T-helper 2 cell treated with Interferon-gamma antibody and Interleukin-4, amounts not matched to agents 5 μg/mL and 100 μg/mL, for 36 hours (primary cell): Measurements from ENCODE around the gene OTX1.

Source experiments
- DNase-seq: peaks from one replicate; pipeline ENCODE4 v3.0.0; 2021; ENCODE audit warnings: low spot score
- H3K27ac Mint-ChIP-seq: one replicate; pipeline ENCODE4 v1.8.0; 2021; ENCODE audit warnings: mild to moderate bottlenecking, mixed read lengths
- H3K27me3 Mint-ChIP-seq: one replicate; pipeline ENCODE4 v1.8.0; 2021; ENCODE audit warnings: low read depth, mixed read lengths
- H3K36me3 Mint-ChIP-seq: one replicate; pipeline ENCODE4 v1.8.0; 2021; ENCODE audit warnings: low read depth, mixed read lengths
- H3K4me1 Mint-ChIP-seq: one replicate; pipeline ENCODE4 v1.8.0; 2021; ENCODE audit warnings: low read depth, mixed read lengths
- H3K4me3 Mint-ChIP-seq: one replicate; pipeline ENCODE4 v1.8.0; 2022; ENCODE audit warnings: mild to moderate bottlenecking, moderate library complexity, mixed read lengths
- H3K9me3 Mint-ChIP-seq: one replicate; pipeline ENCODE4 v1.8.0; 2021; ENCODE audit warnings: mixed read lengths

OTX1 gene

GRCh38 chr2:63051042-63051794 lies 588 bp downstream of the OTX1 start:
- no peaks in the 10 kb centered on the region for H3K9me3 Mint-ChIP-seq
- no peak overlapping the region for H3K27ac Mint-ChIP-seq
- no peak for DNase-seq
- H3K4me1 Mint-ChIP-seq, result peaks cover 37% of the 10 kb centered on the region
- H3K27me3 Mint-ChIP-seq, result peaks cover 83% of the 10 kb centered on the region
- H3K36me3 Mint-ChIP-seq, result no peaks in the 10 kb centered on the region
- H3K4me3 Mint-ChIP-seq, result peak overlapping the region; percentile 80

- DNase-seq, result no peak
- peaks cover 37% of the 10 kb centered on the region for H3K4me1 Mint-ChIP-seq
- no peak overlapping the region for H3K4me3 Mint-ChIP-seq
- H3K36me3 Mint-ChIP-seq, result no peaks in the 10 kb centered on the region
- H3K27ac Mint-ChIP-seq, result no peak overlapping the region
- no peaks in the 10 kb centered on the region for H3K9me3 Mint-ChIP-seq
- H3K27me3 Mint-ChIP-seq, result peaks cover 83% of the 10 kb centered on the region
These were observed 1.2 kb downstream of the OTX1 start for GRCh38 chr2:63051795-63052333.

GRCh38 chr2:63052411-63053080 lies 1.9 kb downstream of the OTX1 start:
- Mint-ChIP-seq H3K4me1 (peaks cover 40% of the 10 kb centered on the region), H3K36me3 (no peaks in the 10 kb centered on the region), H3K27me3 (peaks cover 84% of the 10 kb centered on the region), H3K4me3 (no peak overlapping the region), H3K27ac (no peak overlapping the region), H3K9me3 (no peaks in the 10 kb centered on the region)
- no peak for DNase-seq

- H3K4me3 Mint-ChIP-seq, result no peak overlapping the region
- H3K4me1 Mint-ChIP-seq, result peaks cover 45% of the 10 kb centered on the region
- H3K27me3 Mint-ChIP-seq, result peaks cover 87% of the 10 kb centered on the region
- DNase-seq, result no peak
- no peaks in the 10 kb centered on the region for H3K9me3 Mint-ChIP-seq
- no peaks in the 10 kb centered on the region for H3K36me3 Mint-ChIP-seq
- peak overlapping the region; percentile 41 for H3K27ac Mint-ChIP-seq
These were observed 2.7 kb downstream of the OTX1 start for GRCh38 chr2:63053081-63053888.

DNA sequence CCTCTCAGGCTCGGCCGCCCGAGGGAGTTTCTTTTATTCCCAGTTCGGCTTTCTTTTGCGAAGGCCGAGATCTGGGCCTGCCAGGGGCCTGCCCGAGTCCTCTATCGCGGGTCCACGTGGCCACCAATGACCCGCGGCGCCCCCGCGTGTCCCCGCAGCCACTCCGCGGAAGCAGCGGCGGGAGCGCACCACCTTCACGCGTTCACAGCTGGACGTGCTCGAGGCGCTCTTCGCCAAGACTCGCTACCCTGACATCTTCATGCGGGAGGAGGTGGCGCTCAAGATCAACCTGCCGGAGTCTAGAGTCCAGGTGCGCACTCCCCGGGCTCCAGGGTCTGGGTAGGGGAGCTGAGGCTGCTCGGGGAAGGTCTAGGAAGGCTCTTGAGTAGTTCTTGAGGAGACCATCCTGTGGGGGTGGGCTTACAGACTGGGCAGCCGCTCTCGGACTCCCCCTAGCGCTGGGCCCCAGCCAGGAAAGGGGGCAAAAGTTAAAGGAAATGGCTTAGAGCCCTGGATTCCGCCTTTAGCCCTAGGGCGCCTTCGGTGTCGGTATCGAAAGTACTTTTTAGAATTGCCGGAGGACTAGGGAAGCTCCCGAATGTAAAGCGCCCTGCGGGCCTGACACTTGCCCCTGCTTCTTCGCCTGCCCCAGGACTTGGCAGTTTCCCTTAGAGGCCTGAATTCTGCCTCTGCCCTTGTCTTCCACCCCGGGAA lies 3.4 kb downstream of the OTX1 start:
- no peak for DNase-seq
- Mint-ChIP-seq H3K36me3 (no peaks in the 10 kb centered on the region), H3K4me1 (peaks cover 47% of the 10 kb centered on the region), H3K27me3 (peaks cover 84% of the 10 kb centered on the region), H3K4me3 (peak overlapping the region; percentile 51), H3K9me3 (no peaks in the 10 kb centered on the region), H3K27ac (no peak overlapping the region)

DNA sequence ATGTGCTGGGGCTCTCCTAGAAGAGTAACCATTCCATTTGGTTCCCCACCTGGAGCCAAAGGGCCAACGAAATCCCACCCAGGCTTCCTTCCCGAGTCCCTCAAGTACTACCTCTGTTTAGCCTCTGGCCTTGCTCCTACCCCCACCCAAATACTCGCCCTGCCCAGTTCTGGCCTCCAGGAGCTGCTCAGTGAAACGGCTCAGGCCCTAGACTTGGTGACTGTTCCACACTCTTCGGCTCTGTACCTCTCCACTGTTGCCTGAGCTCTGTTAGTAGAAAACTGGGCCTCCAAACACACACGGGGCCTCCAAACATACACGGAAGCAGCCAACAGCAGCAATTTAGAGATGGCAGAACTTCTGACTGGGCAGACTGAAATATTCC lies 4.2 kb downstream of the OTX1 start:
- Mint-ChIP-seq H3K27me3 (peaks cover 81% of the 10 kb centered on the region), H3K9me3 (no peaks in the 10 kb centered on the region), H3K36me3 (no peaks in the 10 kb centered on the region), H3K27ac (no peak overlapping the region), H3K4me3 (peak overlapping the region; percentile 51), H3K4me1 (peaks cover 43% of the 10 kb centered on the region)
- no peak for DNase-seq

- Mint-ChIP-seq H3K27me3 (peaks cover 85% of the 10 kb centered on the region), H3K4me1 (peaks cover 46% of the 10 kb centered on the region), H3K27ac (no peak overlapping the region), H3K4me3 (peak overlapping the region; percentile 43), H3K9me3 (no peaks in the 10 kb centered on the region), H3K36me3 (peaks cover 4% of the 10 kb centered on the region)
- DNase-seq, result no peak
These were observed 4.8 kb downstream of the OTX1 start for GRCh38 chr2:63055226-63056106.

DNA sequence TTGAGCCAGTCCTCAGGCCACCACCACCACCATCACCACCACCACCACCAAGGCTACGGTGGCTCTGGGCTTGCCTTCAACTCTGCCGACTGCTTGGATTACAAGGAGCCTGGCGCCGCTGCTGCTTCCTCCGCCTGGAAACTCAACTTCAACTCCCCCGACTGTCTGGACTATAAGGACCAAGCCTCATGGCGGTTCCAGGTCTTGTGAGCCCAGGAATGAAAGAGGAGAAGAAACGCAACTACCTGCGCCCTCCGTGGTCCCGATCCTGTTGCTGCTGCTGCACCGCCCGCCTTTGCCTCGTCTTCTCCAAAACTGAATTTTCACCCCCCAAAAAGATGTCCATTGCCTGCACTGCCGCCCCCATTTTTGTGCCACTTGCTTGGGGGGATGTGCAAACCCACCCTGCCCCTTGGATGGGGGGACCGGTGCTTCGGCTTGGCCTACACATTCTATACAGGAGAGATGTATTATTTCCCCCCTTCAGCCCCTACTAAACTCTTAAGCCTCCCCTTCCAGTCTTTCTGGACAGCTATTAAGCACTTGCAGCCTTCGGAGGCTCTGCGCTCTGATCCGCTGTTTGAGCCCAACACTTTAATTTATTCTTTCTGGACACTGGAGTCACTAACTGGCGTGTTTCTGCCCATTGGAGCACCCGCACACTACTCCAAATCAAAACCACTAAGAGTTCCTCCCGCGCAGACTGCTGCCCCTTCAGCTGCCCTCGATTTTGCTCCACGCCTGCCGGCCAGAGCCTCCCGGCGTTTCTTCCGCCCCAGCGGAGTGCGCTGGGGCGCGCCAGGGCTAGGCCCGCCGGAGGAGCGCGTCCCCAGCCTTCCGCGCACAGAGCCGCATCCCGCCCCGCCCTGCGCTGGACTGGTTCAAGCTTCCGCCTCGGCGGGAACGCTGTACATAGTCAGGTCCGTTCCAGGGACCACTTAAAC lies 5.7 kb downstream of the OTX1 start:
- Mint-ChIP-seq H3K9me3 (no peaks in the 10 kb centered on the region), H3K27me3 (peaks cover 86% of the 10 kb centered on the region), H3K4me3 (peak overlapping the region; percentile 43), H3K36me3 (peaks cover 4% of the 10 kb centered on the region), H3K4me1 (peaks cover 41% of the 10 kb centered on the region), H3K27ac (peak overlapping the region; percentile 22)
- no peak for DNase-seq

DNA sequence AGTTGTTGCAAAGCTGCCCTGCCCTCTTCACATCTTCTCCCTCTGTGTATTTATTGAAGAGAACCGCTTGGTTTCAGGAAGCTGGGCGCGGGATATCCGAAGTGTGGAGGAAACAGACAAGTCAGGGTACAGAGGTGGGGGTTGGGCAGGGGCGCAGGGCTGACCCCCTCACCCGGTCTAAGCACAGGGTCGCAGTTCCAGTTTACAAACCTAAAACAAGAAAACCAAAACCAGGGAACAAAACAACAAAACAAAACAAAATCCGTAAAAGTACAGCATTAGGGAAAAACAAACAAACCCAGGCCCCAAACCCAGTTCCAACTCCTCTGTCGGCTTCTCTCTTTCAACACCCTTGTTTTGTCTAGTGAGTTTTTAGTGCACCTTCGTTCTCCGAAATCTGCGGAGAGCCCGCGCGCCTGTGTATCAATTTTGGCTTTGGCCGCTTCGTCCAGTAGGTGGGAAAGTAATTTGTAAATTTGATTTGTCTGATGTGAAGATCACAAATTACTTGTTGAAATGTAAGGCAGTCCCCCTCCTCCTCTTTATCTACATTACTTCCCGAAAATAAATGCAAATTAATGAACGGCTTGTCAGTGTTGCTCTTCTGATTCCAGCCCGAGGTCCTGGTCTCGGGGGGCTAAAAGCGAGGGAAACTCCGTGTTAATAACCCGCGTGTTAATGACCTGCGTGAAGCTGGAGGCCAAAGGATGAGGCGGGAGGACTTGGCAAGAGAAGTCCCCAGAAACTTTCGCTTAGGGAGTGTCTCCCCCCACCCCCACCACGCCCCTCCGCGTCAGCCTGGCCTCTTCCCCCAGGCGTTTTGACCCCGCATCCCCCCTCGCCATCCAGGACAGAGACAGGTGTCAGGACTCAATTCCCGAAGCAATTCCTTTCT lies 6.9 kb downstream of the OTX1 start:
- Mint-ChIP-seq H3K36me3 (peaks cover 4% of the 10 kb centered on the region), H3K27me3 (peaks cover 88% of the 10 kb centered on the region), H3K9me3 (no peaks in the 10 kb centered on the region), H3K27ac (peak overlapping the region; percentile 3), H3K4me3 (peak overlapping the region; percentile 19), H3K4me1 (peaks cover 41% of the 10 kb centered on the region)
- DNase-seq, result no peak

DNA sequence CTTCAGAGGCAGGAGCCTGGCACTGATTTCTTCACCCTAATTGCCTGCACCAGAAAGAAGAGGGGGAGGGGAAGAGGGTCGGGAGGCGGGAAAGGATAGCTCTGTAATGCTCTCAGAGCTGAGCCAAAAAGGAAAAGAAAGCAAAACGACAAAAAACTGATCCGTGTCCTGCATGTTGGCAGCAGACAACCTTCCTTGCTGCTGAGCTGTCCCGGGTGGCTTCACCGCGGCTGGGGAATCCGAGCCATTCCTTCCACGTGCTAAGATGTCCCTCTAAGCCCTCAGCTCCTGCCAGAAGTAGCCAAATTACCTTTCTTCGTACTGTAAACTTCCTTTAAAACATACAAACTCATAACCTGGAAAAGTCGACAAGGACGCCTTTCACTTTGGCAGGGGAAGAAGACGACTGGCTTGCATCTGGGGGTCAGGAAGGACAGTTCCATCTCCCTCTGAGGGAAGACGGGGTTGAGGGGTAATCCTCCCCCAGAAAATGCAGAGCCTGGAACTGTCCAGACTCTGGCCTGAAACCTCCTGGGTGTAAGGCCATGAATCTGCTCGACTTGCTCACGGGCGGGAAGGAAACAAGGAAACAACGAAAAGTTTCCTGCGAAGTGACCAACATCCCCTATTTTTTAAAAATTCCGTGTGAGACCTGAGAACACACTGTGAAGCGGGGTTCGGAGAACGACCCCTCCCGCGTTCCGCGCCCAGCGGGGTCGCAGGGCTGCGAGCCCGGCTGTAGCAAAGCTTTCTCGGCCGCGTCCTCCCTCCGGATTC lies 7.7 kb downstream of the OTX1 start:
- no peak for DNase-seq
- Mint-ChIP-seq H3K36me3 (peaks cover 4% of the 10 kb centered on the region), H3K9me3 (no peaks in the 10 kb centered on the region), H3K27ac (no peak overlapping the region), H3K4me1 (peaks cover 41% of the 10 kb centered on the region), H3K27me3 (peaks cover 85% of the 10 kb centered on the region), H3K4me3 (peak overlapping the region; percentile 54)
